ENCODE data around the gene CMKLR1.

- TF ChIP-seq CTCF (IDR thresholded peaks at IDR 0.05) (no peak), ZFX (IDR thresholded peaks at IDR 0.05; ENCODE audit: borderline replicate concordance) (no peak)
Observed at GRCh38 chr12:108301346-108301745, 37.8 kb downstream of the CMKLR1 start.
